ENCODE results near the gene CPEB1.

DNA sequence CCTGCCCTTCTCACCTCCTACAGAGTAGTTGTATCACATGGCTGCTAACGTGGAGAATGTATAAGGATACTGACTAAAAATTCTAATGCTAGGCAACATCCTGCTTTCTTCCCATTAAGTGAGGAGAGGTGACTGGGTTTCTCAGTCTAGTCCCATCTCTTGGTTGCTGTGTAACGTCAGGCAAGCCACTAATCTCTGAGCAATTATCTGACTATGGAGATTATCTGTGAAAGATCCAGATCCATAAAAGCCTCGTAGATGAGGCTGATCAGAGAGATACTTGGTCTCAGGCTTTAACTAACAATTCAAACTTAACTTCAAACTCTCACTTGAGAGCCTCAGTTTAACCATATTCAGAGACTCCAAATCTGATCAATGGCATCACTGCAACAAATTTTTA lies 102.2 kb downstream of the CPEB1 start:
- TF ChIP-seq POLR2A (IDR thresholded peaks at IDR 0.05): no peak
- TF ChIP-seq, protein P1, sequence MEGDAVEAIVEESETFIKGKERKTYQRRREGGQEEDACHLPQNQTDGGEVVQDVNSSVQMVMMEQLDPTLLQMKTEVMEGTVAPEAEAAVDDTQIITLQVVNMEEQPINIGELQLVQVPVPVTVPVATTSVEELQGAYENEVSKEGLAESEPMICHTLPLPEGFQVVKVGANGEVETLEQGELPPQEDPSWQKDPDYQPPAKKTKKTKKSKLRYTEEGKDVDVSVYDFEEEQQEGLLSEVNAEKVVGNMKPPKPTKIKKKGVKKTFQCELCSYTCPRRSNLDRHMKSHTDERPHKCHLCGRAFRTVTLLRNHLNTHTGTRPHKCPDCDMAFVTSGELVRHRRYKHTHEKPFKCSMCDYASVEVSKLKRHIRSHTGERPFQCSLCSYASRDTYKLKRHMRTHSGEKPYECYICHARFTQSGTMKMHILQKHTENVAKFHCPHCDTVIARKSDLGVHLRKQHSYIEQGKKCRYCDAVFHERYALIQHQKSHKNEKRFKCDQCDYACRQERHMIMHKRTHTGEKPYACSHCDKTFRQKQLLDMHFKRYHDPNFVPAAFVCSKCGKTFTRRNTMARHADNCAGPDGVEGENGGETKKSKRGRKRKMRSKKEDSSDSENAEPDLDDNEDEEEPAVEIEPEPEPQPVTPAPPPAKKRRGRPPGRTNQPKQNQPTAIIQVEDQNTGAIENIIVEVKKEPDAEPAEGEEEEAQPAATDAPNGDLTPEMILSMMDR (IDR thresholded peaks at IDR 0.05): no peak

Measured in lower leg skin (tissue), 3 donors.